ENCODE data around the gene HOMER2. TPM values are rescaled to one million over a fixed set of nuclear protein-coding genes. Genes with fewer than 3 reads are reported as not detected.

The HOMER2 gene
- total RNA-seq, 1 experiment from 2014 or later: 14.2 TPM

- Histone ChIP-seq H3K79me1 (ENCODE audit: insufficient read depth, low read depth, low read length, poor library complexity, severe bottlenecking) (no peaks in the 10 kb centered on the region), H3K23me2 (ENCODE audit: insufficient read length, low read depth, low read length, poor library complexity, severe bottlenecking) (no peaks in the 10 kb centered on the region), H3K18ac (ENCODE audit: insufficient read length, low read depth, low read length) (no peak overlapping the region), H3K14ac (ENCODE audit: insufficient read depth, low read length) (no peak overlapping the region), H2AK5ac (ENCODE audit: insufficient read length, low read length) (no peak overlapping the region), H4K5ac (ENCODE audit: insufficient read length, low read depth, low read length) (no peak overlapping the region), H3K27ac (ENCODE audit: insufficient read length, low read depth, low read length) (no peak overlapping the region), H3K27me3 (ENCODE audit: insufficient read depth, low read length) (no peaks in the 10 kb centered on the region), H3T11ph (ENCODE audit: low read length) (no peak overlapping the region), H3K9me3 (ENCODE audit: control insufficient read depth, low read depth, low read length) (no peaks in the 10 kb centered on the region), H2BK20ac (ENCODE audit: low read depth, low read length, poor library complexity, severe bottlenecking) (no peak overlapping the region), H2BK120ac (ENCODE audit: low read depth, low read length, poor library complexity, severe bottlenecking) (no peak overlapping the region), H3K4me1 (ENCODE audit: insufficient read depth, low read length) (no peaks in the 10 kb centered on the region), H3K9ac (ENCODE audit: extremely low read depth, insufficient read length, low read length) (no peak overlapping the region), H3K23ac (ENCODE audit: insufficient read length, low read depth, low read length) (no peak overlapping the region), H2BK12ac (ENCODE audit: insufficient read length, low read depth, low read length) (no peak overlapping the region), H3K79me2 (ENCODE audit: insufficient read depth, low read length) (0 out of 2 replicates have a peak, but pooled peaks cover 2% of the 10 kb centered on the region), H2AFZ (ENCODE audit: low read length) (no peak overlapping the region), H3K4me2 (ENCODE audit: insufficient read depth, insufficient read length, low read length) (no peak overlapping the region), H3K56ac (ENCODE audit: insufficient read length, low read depth, low read length) (no peak overlapping the region), H4K91ac (ENCODE audit: insufficient read length, low read depth, low read length) (no peak overlapping the region), H3K4ac (ENCODE audit: low read depth, low read length) (no peak overlapping the region), H4K8ac (replicated peaks; ENCODE audit: insufficient read length, low read depth, low read length) (no peak overlapping the region), H4K20me1 (ENCODE audit: control insufficient read depth, insufficient read depth, insufficient read length) (no peaks in the 10 kb centered on the region), H2BK5ac (ENCODE audit: insufficient read length, low read length) (no peak overlapping the region), H2BK15ac (ENCODE audit: low read depth, low read length) (no peak overlapping the region)
- Mint-ChIP-seq H3K36me3 (ENCODE audit: insufficient read depth in 1 of 3, low read depth in 3 of 3) (no peaks in the 10 kb centered on the region), H3K4me3 (no peak overlapping the region), H3K4me1 (peaks cover 5 to 6% of the 10 kb centered on the region in 2 experiments; a peak in 3 of 4 replicates), H3K27me3 (ENCODE audit: low read depth) (peaks cover 6% of the 10 kb centered on the region), H3K27ac (no peak overlapping the region), H3K9me3 (no peaks in the 10 kb centered on the region)
- no CpG with 5 or more reads among the region's 5 CpGs for WGBS (ENCODE audit: extremely low coverage, insufficient read length, low lambda C conversion rate)
- no peak for TF ChIP-seq CTCF (conservative IDR thresholded peaks at IDR 0.05)
- DNase-seq: no peak
Measured at GRCh38 chr15:82944056-82944455, 8.5 kb downstream of the HOMER2 start.

All from H9 (cell line).